Measurements from ENCODE around the gene GPR180. TPM values are rescaled to one million over a fixed set of nuclear protein-coding genes. Genes with fewer than 3 reads are reported as not detected.

Gene GPR180
- total RNA-seq, 1 experiment from 2014 or later = 10.7 TPM

GRCh38 chr13:94640721-94641120 lies 39.1 kb downstream of the GPR180 start:
- Histone ChIP-seq H3K36me3 (no peaks in the 10 kb centered on the region), H3K27ac (peak overlapping the region; percentile 80; the same call in 1 of the 2 replicates), H3K9me3 (replicated peaks) (no peaks in the 10 kb centered on the region), H3K4me1 (replicated peaks) (peaks cover 14% of the 10 kb centered on the region), H3K4me3 (no peak overlapping the region), H3K27me3 (replicated peaks) (no peaks in the 10 kb centered on the region)
- DNase-seq (ENCODE audit: low read depth in 1 of 2, low spot score in 2 of 2) = no peak

DNA sequence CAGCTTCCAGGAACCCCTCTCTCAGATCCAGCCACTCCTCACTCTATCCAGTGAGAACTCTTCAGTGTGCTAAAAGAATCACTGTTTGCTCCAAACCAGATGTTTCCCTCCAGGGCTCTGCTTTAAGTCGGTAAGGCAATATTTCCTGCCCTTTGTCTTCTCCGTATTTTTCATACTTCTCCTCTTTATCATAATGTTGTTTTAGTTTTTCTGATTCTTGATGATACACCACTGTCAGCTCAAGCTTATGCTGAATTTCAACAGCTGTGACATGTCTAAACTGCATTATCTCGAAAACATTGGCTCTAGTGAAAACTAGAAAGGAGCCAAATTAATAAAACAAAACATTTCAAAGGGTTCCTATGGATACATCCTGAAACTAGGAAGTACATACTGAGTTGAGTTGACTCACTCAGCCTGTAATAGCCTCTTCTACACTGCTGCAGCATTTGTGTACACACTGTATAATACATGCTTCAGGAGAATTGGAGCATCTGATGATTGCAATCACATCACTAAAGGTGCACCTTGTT lies 39.8 kb downstream of the GPR180 start:
- H3K9me3 ChIP-seq (replicated peaks) = no peaks in the 10 kb centered on the region
- peak overlapping the region; percentile 80 for H3K27ac ChIP-seq
- H3K27me3 ChIP-seq (replicated peaks) = no peaks in the 10 kb centered on the region
- peak in 1 of 2 experiments; percentile 20 for DNase-seq (ENCODE audit: low read depth in 1 of 2, low spot score in 2 of 2)
- H3K36me3 ChIP-seq = no peaks in the 10 kb centered on the region
- H3K4me1 ChIP-seq (replicated peaks) = peaks cover 14% of the 10 kb centered on the region
- H3K4me3 ChIP-seq = no peak overlapping the region

DNA sequence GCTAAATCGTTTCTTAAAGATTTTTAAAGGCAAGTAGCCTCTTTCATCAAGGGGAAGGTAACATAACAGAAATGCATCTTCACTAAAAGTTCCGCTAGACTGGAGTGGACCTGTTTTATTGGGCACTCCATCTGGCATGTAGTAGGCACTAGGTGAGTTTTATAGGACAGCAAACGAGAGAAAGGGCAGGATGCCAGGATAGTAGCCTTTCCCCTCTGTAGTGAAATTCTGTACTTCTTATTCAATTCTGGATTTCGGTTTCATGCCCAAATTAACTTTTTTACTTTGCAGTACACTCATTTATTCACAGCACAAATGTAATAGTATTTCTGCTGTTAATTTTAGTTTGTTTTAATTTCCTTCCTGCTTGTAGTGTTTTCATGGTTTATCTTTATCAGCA lies 45.2 kb downstream of the GPR180 start:
- Histone ChIP-seq H3K9me3 (replicated peaks) (no peaks in the 10 kb centered on the region), H3K36me3 (no peaks in the 10 kb centered on the region), H3K4me3 (no peak overlapping the region), H3K27ac (no peak overlapping the region), H3K27me3 (replicated peaks) (no peaks in the 10 kb centered on the region), H3K4me1 (replicated peaks) (peaks cover 2% of the 10 kb centered on the region)
- no peak for DNase-seq (ENCODE audit: low read depth in 1 of 2, low spot score in 2 of 2)

- Histone ChIP-seq H3K27me3 (replicated peaks) (0 out of 2 replicates have a peak, but pooled peaks cover 3% of the 10 kb centered on the region), H3K4me3 (no peak overlapping the region), H3K9me3 (replicated peaks) (no peaks in the 10 kb centered on the region), H3K27ac (peak overlapping the region; percentile 67), H3K4me1 (replicated peaks) (peaks cover 15% of the 10 kb centered on the region), H3K36me3 (no peaks in the 10 kb centered on the region)
- DNase-seq (ENCODE audit: low read depth in 1 of 2, low spot score in 2 of 2) = no peak
Observed at GRCh38 chr13:94656176-94656575, 54.5 kb downstream of the GPR180 start.

- Histone ChIP-seq H3K27me3 (replicated peaks) (0 out of 2 replicates have a peak, but pooled peaks cover 3% of the 10 kb centered on the region), H3K36me3 (no peaks in the 10 kb centered on the region), H3K27ac (peak overlapping the region; percentile 67), H3K4me1 (replicated peaks) (peaks cover 15% of the 10 kb centered on the region), H3K9me3 (replicated peaks) (no peaks in the 10 kb centered on the region), H3K4me3 (no peak overlapping the region)
- DNase-seq (ENCODE audit: low read depth in 1 of 2, low spot score in 2 of 2) = peak; percentile 59 to 84
Observed at GRCh38 chr13:94656766-94657165, 55.1 kb downstream of the GPR180 start.

DNA sequence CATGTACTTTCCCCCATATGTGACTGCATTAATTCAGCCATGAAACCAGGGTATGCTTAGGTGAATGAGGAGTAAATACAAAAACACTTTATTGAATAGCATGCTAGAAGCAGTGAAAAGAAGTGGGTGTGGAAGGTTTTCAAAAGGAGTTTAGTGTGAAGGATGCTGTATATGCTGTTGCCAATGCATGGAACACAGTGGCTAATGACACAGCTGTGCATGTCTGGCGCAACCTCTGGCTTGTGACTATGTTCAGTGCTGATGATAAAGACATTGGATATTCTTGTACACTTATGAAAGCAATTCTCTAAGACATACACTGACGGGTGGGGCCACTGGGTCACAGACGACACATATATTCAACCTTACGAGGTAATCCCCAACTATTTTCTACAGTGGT lies 55.5 kb downstream of the GPR180 start:
- H3K36me3 ChIP-seq = no peaks in the 10 kb centered on the region
- no peak overlapping the region for H3K4me3 ChIP-seq
- peaks cover 15% of the 10 kb centered on the region for H3K4me1 ChIP-seq (replicated peaks)
- H3K27ac ChIP-seq = peak overlapping the region; percentile 58
- no peaks in the 10 kb centered on the region for H3K9me3 ChIP-seq (replicated peaks)
- DNase-seq (ENCODE audit: low read depth in 1 of 2, low spot score in 2 of 2) = no peak
- H3K27me3 ChIP-seq (replicated peaks) = 0 out of 2 replicates have a peak, but pooled peaks cover 5% of the 10 kb centered on the region

DNA sequence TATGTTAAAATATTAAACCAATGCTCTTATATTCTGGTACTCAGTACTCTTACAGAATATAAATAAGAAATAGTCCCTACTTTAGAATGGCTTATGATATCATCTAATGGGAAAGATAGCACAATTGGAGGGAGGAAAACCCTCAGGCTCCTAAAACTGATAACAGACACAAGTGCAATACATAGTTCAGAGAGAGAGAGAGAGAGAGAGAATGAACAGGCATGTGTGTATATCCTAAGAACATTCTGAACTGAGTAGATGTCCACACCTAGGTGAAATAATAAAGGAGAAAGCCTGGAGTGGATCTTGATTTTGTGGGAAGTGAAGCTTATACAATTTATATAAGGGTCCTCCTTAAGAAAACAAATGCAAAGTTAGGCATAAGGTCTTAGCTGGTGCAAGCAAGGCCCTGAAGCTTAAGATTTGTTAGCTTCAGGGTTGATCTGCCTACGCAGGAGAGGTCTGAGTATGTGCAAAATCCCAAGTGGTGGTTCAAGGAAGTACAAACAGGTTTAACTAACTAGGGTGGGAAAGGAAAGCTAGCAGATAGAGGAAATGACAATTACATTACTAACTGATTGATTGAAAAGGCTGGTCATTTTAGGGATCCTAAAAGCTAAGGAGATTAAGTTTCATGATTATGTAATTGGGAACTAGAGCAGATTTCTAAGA lies 57.4 kb downstream of the GPR180 start:
- DNase-seq (ENCODE audit: low read depth in 1 of 2, low spot score in 2 of 2) = no peak
- peaks cover 15% of the 10 kb centered on the region for H3K4me1 ChIP-seq (replicated peaks)
- H3K9me3 ChIP-seq (replicated peaks) = no peaks in the 10 kb centered on the region
- no peak overlapping the region for H3K27ac ChIP-seq
- H3K4me3 ChIP-seq = no peak overlapping the region
- H3K36me3 ChIP-seq = no peaks in the 10 kb centered on the region
- H3K27me3 ChIP-seq (replicated peaks) = peaks cover 12% of the 10 kb centered on the region; the same call in 1 of the 2 replicates

DNA sequence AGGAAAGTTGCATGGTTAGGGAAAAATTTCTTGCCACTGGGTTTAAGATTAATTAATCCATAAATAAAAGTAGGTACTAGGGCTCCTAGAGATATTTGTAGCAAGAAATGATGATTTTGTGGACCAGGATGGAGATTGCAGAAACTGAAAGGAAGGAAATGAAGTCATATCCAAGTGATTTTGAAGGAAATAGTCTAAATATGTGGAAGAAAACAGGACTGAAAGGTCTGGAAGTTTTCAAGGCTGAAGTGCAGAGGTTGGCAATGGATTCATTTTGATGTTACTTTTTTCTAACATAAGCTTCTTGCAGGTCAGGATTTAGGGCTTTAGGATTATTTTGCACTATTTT lies 57.9 kb downstream of the GPR180 start:
- H3K9me3 ChIP-seq (replicated peaks) = no peaks in the 10 kb centered on the region
- H3K27ac ChIP-seq = no peak overlapping the region
- peaks cover 15% of the 10 kb centered on the region for H3K4me1 ChIP-seq (replicated peaks)
- peaks cover 14% of the 10 kb centered on the region for H3K27me3 ChIP-seq (replicated peaks)
- H3K4me3 ChIP-seq = no peak overlapping the region
- no peak for DNase-seq (ENCODE audit: low read depth in 1 of 2, low spot score in 2 of 2)
- H3K36me3 ChIP-seq = no peaks in the 10 kb centered on the region

DNA sequence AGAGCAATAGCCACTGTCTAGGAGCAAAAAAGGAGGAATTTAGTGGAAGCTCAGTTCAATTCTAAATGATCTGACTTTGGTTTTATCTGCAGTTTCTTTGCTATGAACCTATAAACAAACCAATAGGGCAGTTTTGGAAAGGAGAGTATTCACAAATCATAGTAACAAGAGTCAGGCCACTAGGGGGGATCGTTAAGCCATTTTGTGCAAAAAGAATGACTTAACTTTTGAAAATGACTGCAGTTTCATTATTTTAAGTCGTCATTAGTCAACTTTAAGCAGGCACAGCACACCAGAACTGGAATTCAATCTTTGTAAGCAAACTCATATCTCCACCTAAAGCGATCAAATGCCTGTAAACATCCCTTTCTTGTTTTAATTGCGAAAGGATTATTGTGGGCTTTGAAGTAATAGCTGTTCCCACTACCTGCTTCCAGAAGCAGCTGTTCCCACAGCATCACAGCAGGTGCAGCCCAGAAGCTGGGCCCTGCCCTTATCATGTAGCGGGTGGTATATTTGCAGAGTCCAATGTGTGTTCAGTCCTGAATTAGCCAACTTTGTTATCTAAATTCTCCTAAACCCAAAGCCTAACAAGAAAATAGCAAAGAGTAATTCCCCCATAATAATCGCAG lies 59.2 kb downstream of the GPR180 start:
- no peak overlapping the region for H3K27ac ChIP-seq
- H3K27me3 ChIP-seq (replicated peaks) = peaks cover 22% of the 10 kb centered on the region
- no peak for DNase-seq (ENCODE audit: low read depth in 1 of 2, low spot score in 2 of 2)

DNA sequence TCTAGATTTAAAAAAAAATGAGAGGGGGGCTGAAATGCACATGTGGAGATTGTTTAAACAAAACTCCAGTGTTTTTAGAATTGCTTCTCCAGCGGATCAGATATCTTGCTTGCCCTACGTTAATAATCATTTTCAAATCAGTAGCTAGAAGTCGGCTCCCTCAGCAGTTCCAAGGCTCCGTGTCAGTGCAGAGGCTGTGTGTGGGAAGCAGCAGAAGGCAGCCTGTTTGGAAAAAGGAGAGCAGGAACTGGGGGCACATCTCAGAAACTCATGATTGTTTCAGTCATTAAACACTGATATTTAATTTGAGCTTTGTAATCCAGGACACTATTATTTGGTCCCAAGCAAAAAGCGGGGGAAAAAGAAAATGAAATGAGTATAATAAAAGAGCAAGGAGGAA lies 59.7 kb downstream of the GPR180 start:
- H3K27me3 ChIP-seq (replicated peaks) = peaks cover 22% of the 10 kb centered on the region

More for the DNA sequence above, 59.2 kb downstream of the GPR180 start:
- Histone ChIP-seq H3K4me3 (no peak overlapping the region), H3K9me3 (replicated peaks) (no peaks in the 10 kb centered on the region), H3K4me1 (replicated peaks) (peaks cover 15% of the 10 kb centered on the region), H3K36me3 (no peaks in the 10 kb centered on the region)

GRCh38 chr13:94662274-94662945 lies 60.8 kb downstream of the GPR180 start:
- Histone ChIP-seq H3K4me3 (no peak overlapping the region), H3K27ac (no peak overlapping the region), H3K9me3 (replicated peaks) (no peaks in the 10 kb centered on the region), H3K4me1 (replicated peaks) (peaks cover 4% of the 10 kb centered on the region), H3K27me3 (replicated peaks) (peaks cover 22% of the 10 kb centered on the region), H3K36me3 (no peaks in the 10 kb centered on the region)
- no peak for DNase-seq (ENCODE audit: low read depth in 1 of 2, low spot score in 2 of 2)

More for the DNA sequence above, 59.7 kb downstream of the GPR180 start:
- Histone ChIP-seq H3K27ac (no peak overlapping the region), H3K9me3 (replicated peaks) (no peaks in the 10 kb centered on the region), H3K4me1 (replicated peaks) (peaks cover 9% of the 10 kb centered on the region), H3K4me3 (no peak overlapping the region), H3K36me3 (no peaks in the 10 kb centered on the region)
- no peak for DNase-seq (ENCODE audit: low read depth in 1 of 2, low spot score in 2 of 2)

DNA sequence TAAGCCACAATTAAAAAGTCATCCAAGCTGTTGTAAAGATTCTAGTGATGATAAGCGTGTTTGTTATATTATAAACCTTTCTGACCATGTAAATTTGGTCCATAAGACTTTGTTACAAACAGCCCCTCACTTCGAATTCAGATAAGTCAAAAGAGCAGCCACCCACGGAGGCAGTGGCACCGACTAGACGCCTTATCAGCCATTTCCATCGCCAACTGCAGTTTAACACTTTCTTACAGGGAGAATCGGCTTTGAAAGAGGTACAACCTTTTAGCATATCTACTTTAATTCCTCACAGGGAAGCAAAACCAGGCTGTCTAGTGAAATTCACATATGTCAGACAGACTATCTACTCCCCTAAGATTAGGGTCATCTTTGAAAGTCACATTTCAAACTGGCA lies 63.2 kb downstream of the GPR180 start:
- Histone ChIP-seq H3K27ac (no peak overlapping the region), H3K27me3 (replicated peaks) (peaks cover 22% of the 10 kb centered on the region), H3K9me3 (replicated peaks) (no peaks in the 10 kb centered on the region), H3K4me3 (no peak overlapping the region), H3K4me1 (replicated peaks) (no peaks in the 10 kb centered on the region), H3K36me3 (no peaks in the 10 kb centered on the region)
- no peak for DNase-seq (ENCODE audit: low read depth in 1 of 2, low spot score in 2 of 2)

- no peak overlapping the region for H3K27ac ChIP-seq
- no peak overlapping the region for H3K4me3 ChIP-seq
- H3K36me3 ChIP-seq = no peaks in the 10 kb centered on the region
- H3K9me3 ChIP-seq (replicated peaks) = no peaks in the 10 kb centered on the region
- H3K27me3 ChIP-seq (replicated peaks) = peaks cover 19% of the 10 kb centered on the region
- DNase-seq (ENCODE audit: low read depth in 1 of 2, low spot score in 2 of 2) = no peak
- H3K4me1 ChIP-seq (replicated peaks) = no peaks in the 10 kb centered on the region
Observed at GRCh38 chr13:94666065-94666464, 64.4 kb downstream of the GPR180 start.

DNA sequence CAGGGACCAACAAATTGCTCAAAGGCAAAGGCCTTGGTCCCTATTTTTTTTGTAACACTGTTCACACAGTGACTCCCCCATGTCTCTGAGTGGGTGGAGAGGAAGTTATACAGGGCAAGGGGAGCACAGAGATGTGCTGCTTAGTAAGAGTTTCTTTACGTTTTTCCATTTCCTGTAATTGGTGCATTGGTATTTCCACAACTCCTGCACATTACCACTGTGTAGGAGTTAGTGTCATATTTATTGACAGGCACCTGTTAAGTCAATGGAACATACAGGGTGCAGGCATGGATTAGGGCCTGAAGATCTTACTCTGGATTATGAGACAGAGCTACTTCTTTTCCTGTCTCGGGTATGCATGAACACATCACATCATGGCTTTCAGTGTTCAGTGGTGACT lies 65.5 kb downstream of the GPR180 start:
- H3K36me3 ChIP-seq = no peaks in the 10 kb centered on the region
- H3K27me3 ChIP-seq (replicated peaks) = peaks cover 16% of the 10 kb centered on the region
- no peak for DNase-seq (ENCODE audit: low read depth in 1 of 2, low spot score in 2 of 2)
- no peak overlapping the region for H3K27ac ChIP-seq
- H3K4me1 ChIP-seq (replicated peaks) = no peaks in the 10 kb centered on the region
- H3K4me3 ChIP-seq = no peak overlapping the region
- H3K9me3 ChIP-seq (replicated peaks) = no peaks in the 10 kb centered on the region

All from SJSA1 (cell line).